ES-I3 (cell line): ENCODE results near the gene ANG.

ENCODE experiments used
- H3K36me3 ChIP-seq: 2 replicates; pipeline ENCODE4 v1.6.1; 2013; ENCODE audit warnings: mild to moderate bottlenecking, low read length, control low read depth, moderate library complexity; ENCODE audit not compliant: insufficient read depth
- H3K4me1 ChIP-seq: 2 replicates; pipeline ENCODE4 v1.6.1; 2013; ENCODE audit warnings: mild to moderate bottlenecking, control low read depth, low read length; ENCODE audit not compliant: insufficient read depth
- H3K9ac ChIP-seq: 2 replicates; pipeline ENCODE4 v1.6.1; 2013; ENCODE audit warnings: low read depth, mild to moderate bottlenecking, low read length, moderate library complexity
- H3K9me3 ChIP-seq: 2 replicates; pipeline ENCODE4 v1.6.1; 2013; ENCODE audit warnings: mild to moderate bottlenecking, low read length, moderate library complexity; ENCODE audit not compliant: control insufficient read depth, insufficient read depth

ANG gene

GRCh38 chr14:20683125-20683890 is 5.3 kb upstream of the ANG start:
- Histone ChIP-seq H3K4me1 (no peaks in the 10 kb centered on the region; the same call in 1 of the 2 replicates), H3K9ac (peak overlapping the region; percentile 89), H3K9me3 (no peaks in the 10 kb centered on the region), H3K36me3 (no peaks in the 10 kb centered on the region)

GRCh38 chr14:20683891-20684661 is 4.5 kb upstream of the ANG start, which contains the start of gene RNASE4:
TSS of gene RNASE4 (plus strand) at chr14:20684560. CDS start at chr14:20699372, 14,812 bp downstream.
- Histone ChIP-seq H3K4me1 (no peaks in the 10 kb centered on the region; the same call in 1 of the 2 replicates), H3K9me3 (no peaks in the 10 kb centered on the region), H3K9ac (peak within 1 kb of the TSS; percentile 89), H3K36me3 (no peaks in the 10 kb centered on the region)

GRCh38 chr14:20684662-20685456 is 3.7 kb upstream of the ANG start:
- H3K9ac ChIP-seq, result peak overlapping the region; percentile 89
- H3K4me1 ChIP-seq, result no peaks in the 10 kb centered on the region; the same call in 1 of the 2 replicates
- no peaks in the 10 kb centered on the region for H3K9me3 ChIP-seq
- H3K36me3 ChIP-seq, result no peaks in the 10 kb centered on the region

- Histone ChIP-seq H3K9ac (no peak overlapping the region), H3K4me1 (no peaks in the 10 kb centered on the region; the same call in 1 of the 2 replicates), H3K36me3 (no peaks in the 10 kb centered on the region), H3K9me3 (no peaks in the 10 kb centered on the region)
Measured at GRCh38 chr14:20686386-20687143, 2.0 kb upstream of the ANG start.

GRCh38 chr14:20687362-20688166 is 1.0 kb upstream of the ANG start:
- H3K36me3 ChIP-seq, result no peaks in the 10 kb centered on the region
- no peaks in the 10 kb centered on the region; the same call in 1 of the 2 replicates for H3K4me1 ChIP-seq
- no peak overlapping the region for H3K9ac ChIP-seq
- no peaks in the 10 kb centered on the region for H3K9me3 ChIP-seq

GRCh38 chr14:20690848-20691640 is 2.5 kb downstream of the ANG start:
- H3K9me3 ChIP-seq, result no peaks in the 10 kb centered on the region
- no peak overlapping the region for H3K9ac ChIP-seq
- H3K36me3 ChIP-seq, result no peaks in the 10 kb centered on the region; the same call in 1 of the 2 replicates
- no peaks in the 10 kb centered on the region; the same call in 1 of the 2 replicates for H3K4me1 ChIP-seq

GRCh38 chr14:20692116-20692751 is 3.7 kb downstream of the ANG start:
- H3K36me3 ChIP-seq, result no peaks in the 10 kb centered on the region; the same call in 1 of the 2 replicates
- peaks cover 3% of the 10 kb centered on the region for H3K4me1 ChIP-seq
- H3K9ac ChIP-seq, result no peak overlapping the region
- H3K9me3 ChIP-seq, result no peaks in the 10 kb centered on the region

GRCh38 chr14:20696764-20697163 is 8.2 kb downstream of the ANG start:
- Histone ChIP-seq H3K36me3 (no peaks in the 10 kb centered on the region; the same call in 1 of the 2 replicates), H3K4me1 (peaks cover 7% of the 10 kb centered on the region), H3K9me3 (no peaks in the 10 kb centered on the region), H3K9ac (no peak overlapping the region)

- no peak overlapping the region for H3K9ac ChIP-seq
Measured at GRCh38 chr14:20697273-20698017, 8.9 kb downstream of the ANG start.

GRCh38 chr14:20698018-20698329 is 9.4 kb downstream of the ANG start:
- no peaks in the 10 kb centered on the region; the same call in 1 of the 2 replicates for H3K36me3 ChIP-seq
- H3K4me1 ChIP-seq, result peaks cover 7% of the 10 kb centered on the region
- H3K9ac ChIP-seq, result no peak overlapping the region
- no peaks in the 10 kb centered on the region for H3K9me3 ChIP-seq

More at GRCh38 chr14:20697273-20698017, 8.9 kb downstream of the ANG start:
- peaks cover 7% of the 10 kb centered on the region for H3K4me1 ChIP-seq
- H3K9me3 ChIP-seq, result no peaks in the 10 kb centered on the region
- H3K36me3 ChIP-seq, result no peaks in the 10 kb centered on the region; the same call in 1 of the 2 replicates

- H3K9ac ChIP-seq, result no peak overlapping the region
Measured at GRCh38 chr14:20698934-20699333, 10.4 kb downstream of the ANG start.

More at GRCh38 chr14:20698934-20699333, 10.4 kb downstream of the ANG start:
- Histone ChIP-seq H3K9me3 (no peaks in the 10 kb centered on the region), H3K4me1 (peaks cover 7% of the 10 kb centered on the region), H3K36me3 (no peaks in the 10 kb centered on the region)
